ENCODE data around the gene DNAJB1.
A peak's percentile ranks its signal among the peaks of the same experiment; 100 is the strongest.

Gene DNAJB1

DNA sequence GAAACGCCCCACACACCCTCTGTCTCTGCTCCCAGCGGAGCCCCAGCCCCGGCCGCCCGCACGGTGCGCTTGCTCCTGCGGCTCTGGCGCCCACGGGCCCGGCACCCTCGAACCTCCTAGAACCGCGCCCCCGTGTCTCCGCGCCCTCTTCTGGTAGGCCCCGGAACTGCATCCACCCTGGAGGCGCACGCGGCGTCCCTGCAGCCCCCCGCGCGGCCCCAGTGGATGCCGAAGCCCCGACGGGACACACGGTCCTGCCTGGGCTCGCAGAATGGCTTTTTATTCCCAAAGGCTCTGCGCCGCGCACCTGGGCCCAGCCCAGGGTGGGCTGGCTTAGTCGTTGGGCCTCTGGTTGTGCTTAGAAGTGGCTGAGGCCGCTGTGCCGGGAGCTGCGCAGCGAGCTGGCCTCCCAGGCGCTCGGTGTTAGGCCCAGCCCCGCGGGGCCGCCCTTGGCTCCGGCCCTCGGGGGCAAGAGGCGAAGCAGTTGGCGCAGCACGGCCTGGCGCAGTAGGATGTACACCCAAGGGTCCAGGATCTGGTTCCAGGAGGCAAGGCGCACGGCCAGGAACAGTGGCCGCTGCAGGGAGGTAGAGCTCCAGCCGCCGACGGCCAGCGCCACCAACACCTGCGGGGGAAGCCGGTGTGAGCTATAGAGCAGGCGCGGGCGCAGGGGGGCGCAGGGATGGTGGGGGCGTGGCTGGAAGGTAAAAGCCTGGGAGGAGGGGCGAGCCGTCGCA lies 45.8 kb downstream of the DNAJB1 start:
- DNase-seq: peak; percentile 94

DNA sequence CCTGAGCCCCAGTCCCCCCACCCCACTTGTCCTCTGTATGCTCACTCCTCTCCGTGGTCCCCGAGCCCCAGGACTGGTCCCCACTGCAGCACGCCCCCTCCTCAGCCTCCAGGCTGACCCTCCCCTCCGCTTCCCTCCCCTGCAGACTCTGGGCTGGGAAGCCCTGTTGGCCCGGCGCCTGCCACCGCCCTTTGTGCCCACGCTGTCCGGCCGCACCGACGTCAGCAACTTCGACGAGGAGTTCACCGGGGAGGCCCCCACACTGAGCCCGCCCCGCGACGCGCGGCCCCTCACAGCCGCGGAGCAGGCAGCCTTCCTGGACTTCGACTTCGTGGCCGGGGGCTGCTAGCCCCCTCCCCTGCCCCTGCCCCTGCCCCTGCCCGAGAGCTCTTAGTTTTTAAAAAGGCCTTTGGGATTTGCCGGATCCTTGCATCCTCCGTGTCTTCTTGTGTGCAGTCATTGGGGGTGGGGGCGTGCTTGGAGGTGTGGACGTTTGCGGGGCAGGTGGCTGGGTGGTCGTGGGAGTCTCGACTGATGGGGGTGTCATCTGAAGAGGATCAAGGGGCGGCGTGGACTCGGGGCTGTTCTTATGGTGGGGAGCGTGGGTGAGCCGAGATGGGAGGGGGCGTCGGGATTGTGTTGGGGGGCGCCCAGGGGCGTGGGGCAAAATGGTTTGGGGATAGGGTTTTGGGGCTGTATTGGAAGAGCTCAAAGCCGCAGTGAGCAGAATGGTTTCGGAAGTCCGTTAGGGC lies 46.6 kb downstream of the DNAJB1 start:
- no peak for DNase-seq

DNA sequence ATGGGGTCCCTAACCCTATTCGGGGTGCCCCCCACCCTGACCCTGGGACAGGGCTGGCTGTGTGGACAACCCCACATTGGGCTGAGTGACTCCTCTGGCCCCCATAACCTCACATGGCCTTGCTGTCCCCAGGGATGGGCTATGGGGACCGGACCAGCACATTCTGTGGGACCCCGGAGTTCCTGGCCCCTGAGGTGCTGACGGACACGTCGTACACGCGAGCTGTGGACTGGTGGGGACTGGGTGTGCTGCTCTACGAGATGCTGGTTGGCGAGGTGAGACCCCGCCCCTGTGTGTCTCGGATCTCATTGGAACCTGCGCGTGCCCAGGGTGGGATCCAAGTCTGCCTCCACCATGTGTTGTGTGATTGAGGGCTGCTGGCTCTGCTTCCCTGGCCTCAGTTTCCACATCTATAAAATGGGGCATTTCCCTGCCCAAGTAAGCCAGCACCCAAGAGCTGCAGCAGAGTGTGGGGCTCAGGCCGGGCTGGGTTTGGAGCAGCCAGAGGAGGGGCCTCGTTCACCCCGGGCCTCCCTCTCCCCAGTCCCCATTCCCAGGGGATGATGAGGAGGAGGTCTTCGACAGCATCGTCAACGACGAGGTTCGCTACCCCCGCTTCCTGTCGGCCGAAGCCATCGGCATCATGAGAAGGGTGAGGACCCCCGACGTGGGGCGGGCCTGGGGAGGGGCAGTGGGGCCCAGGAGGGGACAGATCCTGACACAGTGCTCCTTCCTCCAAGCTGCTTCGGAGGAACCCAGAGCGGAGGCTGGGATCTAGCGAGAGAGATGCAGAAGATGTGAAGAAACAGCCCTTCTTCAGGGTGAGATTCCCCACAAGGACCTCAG lies 47.9 kb downstream of the DNAJB1 start:
- no peak for DNase-seq

DNA sequence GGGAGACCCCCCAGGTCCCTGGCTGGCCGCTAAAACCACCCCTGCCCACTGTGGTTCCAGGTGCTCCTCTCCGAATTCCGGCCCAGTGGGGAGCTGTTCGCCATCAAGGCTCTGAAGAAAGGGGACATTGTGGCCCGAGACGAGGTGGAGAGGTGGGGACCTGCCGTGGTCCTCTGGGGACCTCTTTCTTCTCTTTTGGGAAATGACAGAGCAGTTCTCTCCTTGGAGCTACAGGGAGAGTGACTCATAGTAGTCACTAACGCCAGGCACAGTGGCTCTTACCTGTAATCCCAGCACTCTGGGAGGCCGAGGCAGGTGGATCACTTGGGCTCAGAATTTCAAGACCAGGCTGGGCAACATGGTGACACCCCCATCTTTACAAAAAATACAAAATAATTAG lies 50.4 kb downstream of the DNAJB1 start:
- peak; percentile 55 for DNase-seq

DNA sequence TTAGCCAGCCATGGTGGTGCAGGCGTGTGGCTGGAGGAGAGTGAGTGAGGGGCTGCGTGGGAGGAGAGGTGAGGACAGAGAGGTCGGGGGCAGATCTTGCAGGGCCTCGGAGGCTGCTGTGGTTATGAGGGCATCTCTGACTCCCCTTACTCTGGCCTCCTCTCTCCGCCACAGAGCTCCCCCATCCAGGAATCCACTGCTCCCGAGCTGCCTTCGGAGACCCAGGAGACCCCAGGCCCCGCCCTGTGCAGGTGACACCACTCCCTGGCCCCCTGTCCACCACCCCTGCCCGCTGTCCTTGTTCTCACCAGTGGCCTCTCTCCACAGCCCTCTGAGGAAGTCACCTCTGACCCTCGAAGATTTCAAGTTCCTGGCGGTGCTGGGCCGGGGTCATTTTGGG lies 50.8 kb downstream of the DNAJB1 start:
- DNase-seq: no peak

Data from 8988T (cell line).